ENCODE results near the gene OR5T3.
"Not testable (repeated sequence)": the region's sequence is repeated elsewhere in the genome, so short reads cannot be mapped to it uniquely, and the experiment has no call there.

OR5T3 gene

GRCh38 chr11:56251954-56252353 is at the start of gene OR5T3:
TSS of gene OR5T3 (plus strand) at chr11:56252254. CDS start at chr11:56252254, 0 bp downstream.
- DNase-seq (ENCODE audit: low read depth in 1 of 2, low spot score in 1 of 2) = no peak

- DNase-seq (ENCODE audit: low read depth in 1 of 2, low spot score in 1 of 2) = no peak
Measured at GRCh38 chr11:56207790-56208189, 44.3 kb upstream of the OR5T3 start.

GRCh38 chr11:56214537-56214936 is 37.5 kb upstream of the OR5T3 start:
- no peak for DNase-seq (ENCODE audit: low read depth in 1 of 2, low spot score in 1 of 2)

- DNase-seq (ENCODE audit: low read depth in 1 of 2, low spot score in 1 of 2) = not testable (repeated sequence)
Measured at GRCh38 chr11:56219735-56220134, 32.3 kb upstream of the OR5T3 start.

GRCh38 chr11:56234155-56234554 is 17.9 kb upstream of the OR5T3 start, which contains the start of gene OR5T2:
TSS of gene OR5T2 (minus strand) at chr11:56234255. CDS start at chr11:56233062, 1,193 bp downstream.
- no peak for DNase-seq (ENCODE audit: low read depth in 1 of 2, low spot score in 1 of 2)

GRCh38 chr11:56271092-56271491 is 19.0 kb downstream of the OR5T3 start:
- no peak for DNase-seq (ENCODE audit: low read depth in 1 of 2, low spot score in 1 of 2)

GRCh38 chr11:56273854-56274253 is 21.8 kb downstream of the OR5T3 start, which contains the start of gene OR5T1:
TSS of gene OR5T1 (plus strand) at chr11:56274154. CDS start at chr11:56275639, 1,485 bp downstream.
- no peak for DNase-seq (ENCODE audit: low read depth in 1 of 2, low spot score in 1 of 2)

- no peak for DNase-seq (ENCODE audit: low read depth in 1 of 2, low spot score in 1 of 2)
Measured at GRCh38 chr11:56292154-56292553, 40.1 kb downstream of the OR5T3 start, which contains the start of gene OR8H1. TSS of gene OR8H1 (minus strand) at chr11:56292254. CDS start at chr11:56291062, 1,192 bp downstream.

- DNase-seq (ENCODE audit: low read depth in 1 of 2, low spot score in 1 of 2) = no peak
Measured at GRCh38 chr11:56296898-56297297, 44.8 kb downstream of the OR5T3 start.

Measured in stimulated activated CD4-positive, alpha-beta T cell treated with anti-CD3 and anti-CD28 coated beads, Interleukin-15, amount 100 ng/mL, for 1 hour (primary cell).